HG03354 (cell line): ENCODE data around the gene PCDHA11.
"Not testable (repeated sequence)": the region's sequence is repeated elsewhere in the genome, so short reads cannot be mapped to it uniquely, and the experiment has no call there.

Experiments used
- ATAC-seq: cut with Tn5 transposase; IDR thresholded peaks from one replicate; pipeline ENCODE4 v1.9.1; 2021; ENCODE audit warnings: mild to moderate bottlenecking; ENCODE audit not compliant: unreplicated experiment, poor library complexity, severe bottlenecking

The PCDHA11 gene

DNA sequence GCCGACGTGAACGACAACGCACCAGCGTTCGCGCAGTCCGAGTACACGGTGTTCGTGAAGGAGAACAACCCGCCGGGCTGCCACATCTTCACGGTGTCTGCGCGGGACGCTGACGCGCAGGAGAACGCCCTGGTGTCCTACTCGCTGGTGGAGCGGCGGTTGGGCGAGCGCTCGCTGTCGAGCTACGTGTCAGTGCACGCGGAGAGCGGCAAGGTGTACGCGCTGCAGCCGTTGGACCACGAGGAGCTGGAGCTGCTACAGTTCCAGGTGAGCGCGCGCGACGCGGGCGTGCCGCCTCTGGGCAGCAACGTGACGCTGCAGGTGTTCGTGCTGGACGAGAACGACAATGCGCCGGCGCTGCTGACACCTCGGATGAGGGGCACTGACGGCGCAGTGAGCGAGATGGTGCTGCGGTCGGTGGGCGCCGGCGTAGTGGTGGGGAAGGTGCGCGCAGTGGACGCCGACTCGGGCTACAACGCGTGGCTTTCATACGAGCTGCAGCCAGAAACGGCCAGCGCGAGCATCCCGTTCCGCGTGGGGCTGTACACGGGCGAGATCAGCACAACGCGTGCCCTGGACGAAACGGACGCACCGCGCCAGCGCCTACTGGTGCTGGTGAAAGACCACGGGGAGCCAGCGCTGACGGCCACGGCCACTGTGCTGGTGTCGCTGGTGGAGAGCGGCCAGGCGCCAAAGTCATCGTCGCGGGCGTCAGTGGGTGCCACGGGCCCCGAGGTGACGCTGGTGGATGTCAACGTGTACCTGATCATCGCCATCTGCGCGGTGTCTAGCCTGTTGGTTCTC lies 18.7 kb upstream of the PCDHA11 start:
- not testable (repeated sequence) for ATAC-seq

- no peak for ATAC-seq
Measured at GRCh38 chr5:140855772-140856674, 12.7 kb upstream of the PCDHA11 start, which contains the start of gene PCDHA10. PCDHA10 (plus strand) TSS chr5:140855897; CDS start chr5:140856049, 152 bp downstream.

DNA sequence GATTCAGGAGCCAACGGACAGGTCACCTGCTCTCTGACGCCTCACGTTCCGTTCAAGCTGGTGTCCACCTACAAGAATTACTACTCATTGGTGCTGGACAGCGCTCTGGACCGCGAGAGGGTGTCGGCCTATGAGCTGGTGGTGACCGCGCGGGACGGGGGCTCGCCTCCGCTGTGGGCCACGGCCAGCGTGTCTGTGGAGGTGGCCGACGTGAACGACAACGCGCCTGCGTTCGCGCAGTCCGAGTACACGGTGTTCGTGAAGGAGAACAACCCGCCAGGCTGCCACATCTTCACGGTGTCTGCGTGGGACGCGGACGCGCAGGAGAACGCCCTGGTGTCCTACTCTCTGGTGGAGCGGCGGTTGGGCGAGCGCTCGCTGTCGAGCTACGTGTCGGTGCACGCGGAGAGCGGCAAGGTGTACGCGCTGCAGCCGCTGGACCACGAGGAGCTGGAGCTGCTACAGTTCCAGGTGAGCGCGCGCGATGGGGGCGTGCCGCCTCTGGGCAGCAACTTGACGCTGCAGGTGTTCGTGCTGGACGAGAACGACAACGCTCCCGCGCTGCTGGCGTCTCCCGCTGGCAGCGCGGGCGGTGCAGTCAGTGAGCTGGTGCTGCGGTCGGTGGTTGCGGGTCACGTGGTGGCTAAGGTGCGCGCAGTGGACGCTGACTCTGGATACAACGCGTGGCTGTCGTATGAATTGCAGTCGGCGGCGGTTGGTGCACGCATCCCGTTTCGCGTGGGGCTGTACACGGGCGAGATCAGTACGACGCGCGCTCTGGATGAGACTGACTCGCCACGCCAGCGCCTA lies 11.4 kb upstream of the PCDHA11 start:
- no peak for ATAC-seq

GRCh38 chr5:140857987-140858240 lies 10.8 kb upstream of the PCDHA11 start:
- no peak for ATAC-seq

GRCh38 chr5:140862441-140863295 lies 6.1 kb upstream of the PCDHA11 start:
- ATAC-seq: no peak

DNA sequence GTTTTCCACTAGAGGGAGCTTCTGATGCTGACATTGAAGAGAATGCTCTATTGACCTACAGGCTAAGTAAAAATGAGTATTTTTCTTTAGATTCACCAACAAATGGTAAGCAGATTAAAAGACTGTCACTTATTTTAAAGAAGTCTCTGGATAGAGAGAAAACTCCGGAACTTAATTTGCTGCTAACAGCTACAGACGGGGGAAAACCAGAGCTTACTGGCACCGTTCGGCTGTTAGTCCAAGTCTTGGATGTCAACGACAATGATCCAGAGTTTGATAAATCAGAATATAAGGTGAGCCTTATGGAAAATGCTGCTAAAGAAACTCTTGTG lies 764 bp downstream of the PCDHA11 start:
- no peak for ATAC-seq

DNA sequence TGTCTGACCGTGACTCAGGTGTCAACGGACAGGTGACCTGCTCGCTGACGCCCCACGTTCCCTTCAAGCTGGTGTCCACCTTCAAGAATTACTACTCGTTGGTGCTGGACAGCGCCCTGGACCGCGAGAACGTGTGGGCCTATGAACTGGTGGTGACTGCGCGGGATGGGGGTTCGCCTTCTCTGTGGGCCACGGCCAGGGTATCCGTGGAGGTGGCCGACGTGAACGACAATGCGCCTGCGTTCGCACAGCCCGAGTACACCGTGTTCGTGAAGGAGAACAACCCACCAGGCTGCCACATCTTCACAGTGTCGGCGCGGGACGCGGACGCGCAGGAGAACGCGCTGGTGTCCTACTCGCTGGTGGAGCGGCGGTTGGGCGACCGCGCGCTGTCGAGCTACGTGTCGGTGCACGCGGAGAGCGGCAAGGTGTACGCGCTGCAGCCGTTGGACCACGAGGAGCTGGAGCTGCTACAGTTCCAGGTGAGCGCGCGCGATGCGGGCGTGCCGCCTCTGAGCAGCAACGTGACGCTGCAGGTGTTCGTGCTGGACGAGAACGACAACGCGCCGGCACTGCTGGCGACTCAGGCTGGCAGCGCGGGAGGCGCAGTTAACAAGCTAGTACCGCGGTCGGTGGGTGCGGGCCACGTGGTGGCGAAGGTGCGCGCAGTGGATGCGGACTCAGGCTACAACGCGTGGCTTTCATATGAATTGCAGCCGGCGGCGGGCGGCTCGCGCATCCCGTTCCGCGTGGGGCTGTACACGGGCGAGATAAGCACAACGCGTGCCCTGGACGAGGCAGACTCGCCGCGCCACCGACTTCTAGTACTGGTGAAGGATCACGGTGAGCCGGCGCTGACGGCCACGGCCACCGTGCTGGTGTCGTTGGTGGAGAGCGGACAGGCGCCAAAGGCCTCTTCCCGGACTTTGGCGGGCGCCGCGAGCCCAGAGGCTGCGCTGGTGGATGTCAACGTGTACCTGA lies 1.8 kb downstream of the PCDHA11 start:
- no peak for ATAC-seq

GRCh38 chr5:140875085-140876065 lies 6.6 kb downstream of the PCDHA11 start, which contains the start of gene PCDHA12:
PCDHA12 (plus strand) TSS chr5:140875308; CDS start chr5:140875473, 165 bp downstream.
- ATAC-seq: no peak

DNA sequence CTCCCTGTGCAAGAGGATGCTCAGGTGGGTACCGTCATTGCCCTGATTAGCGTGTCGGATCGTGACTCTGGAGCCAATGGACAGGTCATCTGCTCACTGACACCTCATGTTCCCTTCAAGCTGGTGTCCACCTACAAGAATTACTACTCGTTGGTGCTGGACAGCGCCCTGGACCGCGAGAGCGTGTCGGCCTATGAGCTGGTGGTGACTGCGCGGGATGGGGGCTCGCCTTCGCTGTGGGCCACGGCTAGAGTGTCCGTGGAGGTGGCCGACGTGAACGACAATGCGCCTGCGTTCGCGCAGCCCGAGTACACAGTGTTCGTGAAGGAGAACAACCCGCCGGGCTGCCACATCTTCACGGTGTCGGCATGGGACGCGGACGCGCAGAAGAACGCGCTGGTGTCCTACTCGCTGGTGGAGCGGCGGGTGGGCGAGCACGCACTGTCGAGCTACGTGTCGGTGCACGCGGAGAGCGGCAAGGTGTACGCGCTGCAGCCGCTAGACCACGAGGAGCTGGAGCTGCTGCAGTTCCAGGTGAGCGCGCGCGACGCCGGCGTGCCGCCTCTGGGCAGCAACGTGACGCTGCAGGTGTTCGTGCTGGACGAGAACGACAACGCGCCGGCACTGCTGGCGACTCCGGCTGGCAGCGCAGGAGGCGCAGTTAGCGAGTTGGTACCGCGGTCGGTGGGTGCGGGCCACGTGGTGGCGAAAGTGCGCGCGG lies 7.9 kb downstream of the PCDHA11 start:
- not testable (repeated sequence) for ATAC-seq

GRCh38 chr5:140877262-140877581 lies 8.5 kb downstream of the PCDHA11 start:
- ATAC-seq: no peak

DNA sequence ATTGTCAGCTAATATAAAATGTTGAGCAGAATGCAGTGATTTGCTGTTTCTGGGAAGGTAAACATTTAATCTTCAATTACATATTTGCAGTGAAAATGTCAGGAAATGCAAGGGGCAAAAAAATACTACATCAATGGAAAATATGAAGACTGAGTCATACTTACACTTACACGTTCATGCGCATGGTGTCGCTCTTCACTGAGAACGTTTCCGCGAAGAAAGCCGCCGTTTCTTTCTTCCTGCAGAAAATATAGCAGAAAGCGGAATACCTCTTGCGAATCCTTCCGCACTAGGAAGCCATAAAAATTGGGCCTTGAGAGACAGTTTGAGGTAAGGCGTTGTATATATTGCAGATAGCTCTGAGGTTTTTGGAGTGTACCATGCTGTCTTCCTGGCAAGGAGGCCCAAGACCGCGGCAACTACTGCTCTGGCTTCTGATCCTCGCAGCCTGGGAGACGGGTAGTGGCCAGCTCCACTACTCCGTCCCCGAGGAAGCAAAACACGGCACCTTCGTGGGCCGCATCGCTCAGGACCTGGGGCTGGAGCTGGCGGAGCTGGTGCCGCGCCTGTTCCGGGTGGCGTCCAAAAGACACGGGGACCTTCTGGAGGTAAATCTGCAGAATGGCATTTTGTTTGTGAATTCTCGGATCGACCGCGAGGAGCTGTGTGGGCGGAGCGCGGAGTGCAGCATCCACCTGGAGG lies 13.3 kb downstream of the PCDHA11 start, which contains the start of gene PCDHA13:
Gene PCDHA13 (plus strand): TSS at position 236 of the 702 bp plus-strand sequence. CDS start 145 bp downstream, at position 381.
- ATAC-seq: no peak

DNA sequence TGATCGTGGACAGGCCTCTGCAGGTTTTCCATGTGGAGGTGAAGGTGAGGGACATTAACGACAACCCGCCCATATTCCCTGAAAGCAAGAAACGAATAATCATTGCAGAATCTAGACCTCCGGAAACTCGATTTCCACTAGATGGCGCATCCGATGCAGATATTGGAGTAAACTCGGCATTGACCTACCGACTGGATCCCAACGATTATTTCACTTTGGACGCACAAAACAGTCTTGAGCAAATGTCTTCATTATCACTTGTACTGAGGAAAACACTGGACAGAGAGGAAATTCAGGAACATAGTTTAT lies 13.8 kb downstream of the PCDHA11 start:
- ATAC-seq: no peak

GRCh38 chr5:140883373-140883772 lies 14.6 kb downstream of the PCDHA11 start:
- ATAC-seq: no peak

DNA sequence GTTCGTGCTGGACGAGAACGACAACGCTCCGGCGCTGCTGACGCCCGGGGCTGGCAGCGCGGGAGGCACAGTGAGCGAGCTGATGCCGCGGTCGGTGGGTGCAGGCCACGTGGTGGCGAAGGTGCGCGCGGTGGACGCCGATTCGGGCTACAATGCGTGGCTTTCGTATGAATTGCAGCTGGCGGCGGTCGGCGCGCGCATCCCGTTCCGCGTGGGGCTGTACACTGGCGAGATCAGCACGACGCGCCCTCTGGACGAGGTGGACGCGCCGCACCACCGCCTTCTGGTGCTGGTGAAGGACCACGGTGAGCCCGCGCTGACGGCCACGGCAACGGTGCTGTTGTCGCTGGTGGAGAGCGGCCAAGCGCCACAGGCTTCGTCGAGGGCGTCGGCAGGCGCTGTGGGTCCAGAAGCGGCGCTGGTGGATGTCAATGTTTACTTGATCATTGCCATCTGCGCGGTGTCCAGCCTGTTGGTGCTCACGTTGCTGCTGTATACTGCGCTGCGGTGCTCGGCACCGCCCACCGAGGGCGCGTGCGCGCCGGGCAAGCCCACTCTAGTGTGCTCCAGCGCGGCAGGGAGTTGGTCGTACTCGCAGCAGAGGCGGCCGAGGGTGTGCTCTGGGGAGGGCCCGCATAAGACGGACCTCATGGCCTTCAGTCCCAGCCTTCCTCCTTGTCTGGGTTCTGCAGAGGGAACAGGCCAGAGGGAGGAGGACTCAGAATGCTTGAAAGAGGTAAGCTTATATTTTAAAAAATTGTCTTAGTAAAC lies 15.4 kb downstream of the PCDHA11 start:
- ATAC-seq: no peak

- ATAC-seq: no peak
Measured at GRCh38 chr5:140916325-140916724, 47.6 kb downstream of the PCDHA11 start.
